ENCODE results near the gene DGKD.

Gene DGKD

GRCh38 chr2:233487748-233488345 lies 133.6 kb downstream of the DGKD start:
- TF ChIP-seq, protein P1, sequence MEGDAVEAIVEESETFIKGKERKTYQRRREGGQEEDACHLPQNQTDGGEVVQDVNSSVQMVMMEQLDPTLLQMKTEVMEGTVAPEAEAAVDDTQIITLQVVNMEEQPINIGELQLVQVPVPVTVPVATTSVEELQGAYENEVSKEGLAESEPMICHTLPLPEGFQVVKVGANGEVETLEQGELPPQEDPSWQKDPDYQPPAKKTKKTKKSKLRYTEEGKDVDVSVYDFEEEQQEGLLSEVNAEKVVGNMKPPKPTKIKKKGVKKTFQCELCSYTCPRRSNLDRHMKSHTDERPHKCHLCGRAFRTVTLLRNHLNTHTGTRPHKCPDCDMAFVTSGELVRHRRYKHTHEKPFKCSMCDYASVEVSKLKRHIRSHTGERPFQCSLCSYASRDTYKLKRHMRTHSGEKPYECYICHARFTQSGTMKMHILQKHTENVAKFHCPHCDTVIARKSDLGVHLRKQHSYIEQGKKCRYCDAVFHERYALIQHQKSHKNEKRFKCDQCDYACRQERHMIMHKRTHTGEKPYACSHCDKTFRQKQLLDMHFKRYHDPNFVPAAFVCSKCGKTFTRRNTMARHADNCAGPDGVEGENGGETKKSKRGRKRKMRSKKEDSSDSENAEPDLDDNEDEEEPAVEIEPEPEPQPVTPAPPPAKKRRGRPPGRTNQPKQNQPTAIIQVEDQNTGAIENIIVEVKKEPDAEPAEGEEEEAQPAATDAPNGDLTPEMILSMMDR (IDR thresholded peaks at IDR 0.05; ENCODE audit: borderline replicate concordance, insufficient read depth, low read depth, low read length), result no peak
- H3K4me3 ChIP-seq (ENCODE audit: low read depth, low read length), result no peak overlapping the region

- TF ChIP-seq, protein P1 (IDR thresholded peaks at IDR 0.05; ENCODE audit: borderline replicate concordance, insufficient read depth, low read depth, low read length), result no peak
- H3K4me3 ChIP-seq (ENCODE audit: low read depth, low read length), result no peak overlapping the region
Measured at GRCh38 chr2:233489143-233489542, 134.8 kb downstream of the DGKD start.

DNA sequence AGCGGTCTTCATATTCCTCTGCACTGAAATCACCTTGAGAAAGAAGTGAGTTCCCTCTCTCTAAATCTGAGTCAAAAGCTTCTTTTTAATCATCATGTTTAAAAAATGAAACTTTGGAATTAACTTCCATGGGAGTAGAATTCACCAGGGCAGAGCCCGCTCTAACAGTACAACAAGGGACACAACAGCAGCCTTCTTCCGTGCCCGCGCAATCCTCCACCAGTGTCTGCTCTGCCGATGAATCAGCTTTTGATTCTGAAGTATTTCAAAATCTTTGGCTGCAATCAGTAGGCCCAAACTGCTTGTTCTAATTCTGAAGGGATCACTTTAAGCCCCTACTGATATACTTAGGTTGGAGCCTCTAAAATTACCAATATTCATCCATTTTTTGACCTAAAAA lies 135.4 kb downstream of the DGKD start:
- TF ChIP-seq, protein P1 (IDR thresholded peaks at IDR 0.05; ENCODE audit: borderline replicate concordance, insufficient read depth, low read depth, low read length), result no peak
- H3K4me3 ChIP-seq (ENCODE audit: low read depth, low read length), result no peak overlapping the region

DNA sequence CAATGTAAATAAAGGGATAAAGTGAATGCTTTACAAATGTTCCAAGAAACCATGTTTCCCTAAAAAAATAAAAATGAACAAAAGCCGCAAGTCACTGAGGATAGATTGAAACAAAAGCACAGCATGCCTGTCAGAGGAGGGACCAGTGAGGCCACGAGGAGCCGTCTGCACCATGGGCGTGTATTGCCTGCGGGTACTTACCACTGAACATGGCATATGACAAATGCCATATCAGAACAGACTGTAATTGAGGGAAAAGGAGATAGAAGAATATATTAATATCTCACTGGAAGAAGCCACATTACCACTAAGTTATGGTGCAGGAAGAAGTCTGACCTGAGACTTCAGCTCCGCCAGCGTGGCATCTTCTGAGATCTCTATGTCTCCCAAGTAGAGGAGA lies 136.5 kb downstream of the DGKD start:
- TF ChIP-seq, protein P1 (IDR thresholded peaks at IDR 0.05; ENCODE audit: borderline replicate concordance, insufficient read depth, low read depth, low read length), result no peak
- H3K4me3 ChIP-seq (ENCODE audit: low read depth, low read length), result no peak overlapping the region

GRCh38 chr2:233491326-233491725 lies 137.0 kb downstream of the DGKD start:
- no peak overlapping the region for H3K4me3 ChIP-seq (ENCODE audit: low read depth, low read length)
- TF ChIP-seq, protein P1 (IDR thresholded peaks at IDR 0.05; ENCODE audit: borderline replicate concordance, insufficient read depth, low read depth, low read length), result no peak

GRCh38 chr2:233492078-233492477 lies 137.8 kb downstream of the DGKD start:
- TF ChIP-seq, protein P1 (IDR thresholded peaks at IDR 0.05; ENCODE audit: borderline replicate concordance, insufficient read depth, low read depth, low read length), result no peak
- H3K4me3 ChIP-seq (ENCODE audit: low read depth, low read length), result no peak overlapping the region

DNA sequence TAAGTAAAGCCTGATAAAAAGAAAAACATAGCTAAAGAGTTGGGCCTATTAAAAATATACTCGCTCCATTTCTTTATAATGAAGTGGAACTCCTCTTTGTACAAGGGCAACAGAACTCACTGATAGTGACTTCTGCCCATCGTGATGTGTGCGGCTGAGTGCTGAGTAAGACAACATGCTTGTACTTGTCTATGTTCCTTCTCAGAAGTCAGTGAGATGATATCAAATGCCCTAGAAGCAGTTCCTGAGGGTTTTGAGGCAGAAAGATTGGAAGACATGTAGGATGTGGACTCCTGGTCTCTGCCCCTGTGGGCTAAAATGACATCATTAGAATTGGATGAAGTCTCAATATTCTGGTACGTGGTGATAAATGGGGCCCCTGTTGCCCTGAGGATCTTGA lies 138.5 kb downstream of the DGKD start:
- TF ChIP-seq, protein P1 (IDR thresholded peaks at IDR 0.05; ENCODE audit: borderline replicate concordance, insufficient read depth, low read depth, low read length), result no peak
- H3K4me3 ChIP-seq (ENCODE audit: low read depth, low read length), result no peak overlapping the region
